ENCODE measurements around the gene GSC. TPM values are rescaled to one million over a fixed set of nuclear protein-coding genes. Genes with fewer than 3 reads are reported as not detected.

Gene GSC
- total and polyA plus RNA-seq, 10 of the 15 experiments (the other 5 are each of a cell fraction or from before 2014, with no cell fraction given), result not detected

DNA sequence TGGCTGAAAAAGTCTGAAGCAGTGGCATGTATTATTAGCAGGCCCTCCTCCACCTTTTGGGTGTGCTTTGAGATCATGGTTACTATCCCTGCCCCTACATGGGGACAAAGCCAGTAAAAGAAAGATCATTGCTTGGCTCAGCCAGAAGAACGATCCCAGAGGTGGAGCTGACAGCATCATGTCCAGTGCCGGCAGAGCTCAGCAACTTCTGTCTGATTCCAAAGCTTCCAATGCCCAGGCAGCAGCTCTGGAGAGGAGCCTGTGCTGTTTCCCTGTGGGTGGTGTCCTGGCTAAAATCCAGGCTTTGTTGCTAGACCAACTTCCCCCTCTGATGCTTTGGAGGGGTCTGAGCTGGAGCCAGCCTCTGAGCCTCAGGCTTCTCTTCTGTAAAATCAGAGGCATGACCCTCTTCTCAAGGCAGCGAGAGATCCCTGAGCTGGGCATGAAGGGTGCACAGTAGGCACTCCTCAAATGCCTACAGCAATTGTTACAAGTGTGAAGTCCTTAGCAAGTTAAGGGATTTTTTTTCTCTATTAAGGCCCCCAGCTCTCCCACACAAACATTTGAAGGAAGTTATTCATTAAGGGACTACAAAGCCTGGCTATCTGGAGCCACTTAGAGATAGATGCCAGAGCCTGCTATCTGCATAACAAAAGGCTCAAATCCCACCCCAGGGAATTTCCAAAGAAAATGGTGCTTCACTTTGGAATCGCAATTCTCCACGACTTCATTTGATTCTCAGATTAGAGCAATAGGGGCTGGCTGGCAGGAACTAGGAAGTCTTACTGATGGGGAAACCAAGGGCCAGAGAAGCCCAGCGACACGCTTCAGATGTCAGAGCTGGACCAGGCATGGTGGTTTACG, 10.9 kb upstream of the GSC start (continued):
- TF ChIP-seq EZH2 (IDR thresholded peaks at IDR 0.05; ENCODE audit: borderline replicate concordance, control insufficient read depth, low read depth, low read length), result no peak
- TF ChIP-seq HDAC2 (IDR thresholded peaks at IDR 0.05), result no peak

DNA sequence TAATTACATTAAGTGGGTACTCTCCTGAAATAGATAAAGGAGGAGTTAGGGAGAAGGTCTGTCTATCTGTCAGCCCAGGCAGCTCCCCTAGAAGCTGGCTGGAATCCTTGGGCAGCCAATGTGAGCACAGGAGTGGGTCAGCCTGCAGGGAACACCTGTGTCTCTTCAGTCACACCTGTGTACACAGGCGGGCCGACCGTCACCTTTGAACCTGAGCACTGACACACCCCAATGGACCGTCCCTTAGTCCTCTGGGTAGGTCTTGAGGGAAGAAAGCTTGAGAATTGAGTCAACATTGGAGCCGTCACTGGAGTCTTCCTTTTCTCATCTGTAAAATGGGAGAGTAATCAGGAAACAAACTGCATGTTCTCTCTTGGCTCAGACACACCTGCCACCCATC, 9.8 kb upstream of the GSC start:
- DNase-seq (ENCODE audit: low read depth, low spot score) (no peak), FAIRE-seq (no peak), ATAC-seq (no peak)
- Histone ChIP-seq H3K4me1 (ENCODE audit: control insufficient read depth, insufficient read depth, low read length) (no peaks in the 10 kb centered on the region), H3K4me3 (no peak overlapping the region), H3K79me2 (ENCODE audit: control insufficient read depth, insufficient read depth, low read length) (no peaks in the 10 kb centered on the region), H3K9ac (ENCODE audit: control insufficient read depth, insufficient read depth, low read length) (no peak overlapping the region), H3K36me3 (ENCODE audit: control insufficient read depth in 2 of 2, insufficient read depth in 2 of 2, low read length in 1 of 2) (no peaks in the 10 kb centered on the region), H2AFZ (ENCODE audit: control insufficient read depth, low read depth, low read length) (no peak overlapping the region), H3K9me3 (replicated peaks; ENCODE audit: control insufficient read depth, insufficient read depth, low read length) (no peaks in the 10 kb centered on the region), H4K20me1 (ENCODE audit: control insufficient read depth, insufficient read depth) (no peaks in the 10 kb centered on the region), H3K27ac (ENCODE audit: control insufficient read depth, insufficient read depth) (no peak overlapping the region), H3K27me3 (replicated peaks in 1 of 2; ENCODE audit: control insufficient read depth in 2 of 2, insufficient read depth in 2 of 2, low read length in 1 of 2) (peaks cover 6 to 13% of the 10 kb centered on the region in 2 experiments; a peak in 3 of 4 replicates), H3K4me2 (ENCODE audit: control insufficient read depth, insufficient read depth) (no peak overlapping the region)
- intact Hi-C loops (cut with micrococcal nuclease; ENCODE audit: unreplicated experiment) (no loop called here), in situ Hi-C loops (cut with MboI) (no loop called here)
- RAD21 ChIA-PET (ENCODE audit: unreplicated experiment), result no interaction called here
- SMC1A ChIA-PET (ENCODE audit: uncharacterized antibody, unreplicated experiment), result interaction anchor here (1.4 kb wide), 1 partner anchor 15 kb away, joined by 3 read pairs; no protein-coding TSS in a partner anchor
- 36% methylated on average over 5 of the region's 5 CpGs for WGBS (ENCODE audit: insufficient coverage, insufficient replicate concordance, low lambda C conversion rate, missing lambda C conversion rate)
- POLR2A ChIA-PET, result no interaction called here
- no peak for TF ChIP-seq TCF12 (IDR thresholded peaks at IDR 0.05; ENCODE audit: low read depth, low read length)
- TF ChIP-seq, protein P1, sequence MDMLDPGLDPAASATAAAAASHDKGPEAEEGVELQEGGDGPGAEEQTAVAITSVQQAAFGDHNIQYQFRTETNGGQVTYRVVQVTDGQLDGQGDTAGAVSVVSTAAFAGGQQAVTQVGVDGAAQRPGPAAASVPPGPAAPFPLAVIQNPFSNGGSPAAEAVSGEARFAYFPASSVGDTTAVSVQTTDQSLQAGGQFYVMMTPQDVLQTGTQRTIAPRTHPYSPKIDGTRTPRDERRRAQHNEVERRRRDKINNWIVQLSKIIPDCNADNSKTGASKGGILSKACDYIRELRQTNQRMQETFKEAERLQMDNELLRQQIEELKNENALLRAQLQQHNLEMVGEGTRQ (IDR thresholded peaks at IDR 0.05; ENCODE audit: borderline replicate concordance, low read depth, low read length), result no peak
- TF ChIP-seq, protein P2, sequence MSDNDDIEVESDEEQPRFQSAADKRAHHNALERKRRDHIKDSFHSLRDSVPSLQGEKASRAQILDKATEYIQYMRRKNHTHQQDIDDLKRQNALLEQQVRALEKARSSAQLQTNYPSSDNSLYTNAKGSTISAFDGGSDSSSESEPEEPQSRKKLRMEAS (IDR thresholded peaks at IDR 0.05; ENCODE audit: low read depth, low read length), result no peak
- no TSS peak for BruUV-seq (replicated peaks)
- CTCF ChIA-PET, result no interaction called here
